ENCODE results near the gene SLC25A39.

The SLC25A39 gene

GRCh38 chr17:44272321-44272951 lies 52.2 kb downstream of the SLC25A39 start:
- no peak for DNase-seq

Measured in NCI-H1092 (cell line).